22Rv1 (cell line): ENCODE data around the gene CHCT1.

ENCODE experiments used
- ZFX ChIP-seq: fragments of 450-650 bp; IDR thresholded peaks from 2 replicates; pipeline ENCODE4 v1.6.1; 2017; ENCODE audit warnings: antibody characterized with exemption, borderline replicate concordance
- TF ChIP-seq, protein P1 (sequence below): fragments of 450-650 bp; IDR thresholded peaks from 2 replicates; pipeline ENCODE4 v1.5.1; 2017; ENCODE audit warnings: mild to moderate bottlenecking

DNA sequence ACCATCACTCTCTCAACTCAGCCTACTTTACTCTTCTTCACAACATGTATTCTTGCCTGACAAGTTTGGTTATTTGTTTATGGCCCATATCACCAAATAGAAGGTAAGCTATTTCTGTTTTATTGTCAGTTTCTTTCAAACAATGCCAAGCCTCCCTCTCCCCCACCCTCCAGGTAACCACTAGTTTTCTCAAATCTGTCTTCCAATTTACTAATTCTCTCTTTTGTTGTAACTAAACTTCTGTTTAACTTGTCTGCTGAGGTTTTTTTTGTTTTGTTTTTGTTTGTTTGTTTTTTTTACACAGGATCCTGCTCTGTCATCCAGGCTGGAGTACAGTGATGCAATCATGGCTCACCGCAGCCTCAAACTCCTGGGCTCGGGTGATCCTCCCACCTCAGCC lies 34.9 kb downstream of the CHCT1 start:
- TF ChIP-seq ZFX = no peak
- TF ChIP-seq, protein P1, sequence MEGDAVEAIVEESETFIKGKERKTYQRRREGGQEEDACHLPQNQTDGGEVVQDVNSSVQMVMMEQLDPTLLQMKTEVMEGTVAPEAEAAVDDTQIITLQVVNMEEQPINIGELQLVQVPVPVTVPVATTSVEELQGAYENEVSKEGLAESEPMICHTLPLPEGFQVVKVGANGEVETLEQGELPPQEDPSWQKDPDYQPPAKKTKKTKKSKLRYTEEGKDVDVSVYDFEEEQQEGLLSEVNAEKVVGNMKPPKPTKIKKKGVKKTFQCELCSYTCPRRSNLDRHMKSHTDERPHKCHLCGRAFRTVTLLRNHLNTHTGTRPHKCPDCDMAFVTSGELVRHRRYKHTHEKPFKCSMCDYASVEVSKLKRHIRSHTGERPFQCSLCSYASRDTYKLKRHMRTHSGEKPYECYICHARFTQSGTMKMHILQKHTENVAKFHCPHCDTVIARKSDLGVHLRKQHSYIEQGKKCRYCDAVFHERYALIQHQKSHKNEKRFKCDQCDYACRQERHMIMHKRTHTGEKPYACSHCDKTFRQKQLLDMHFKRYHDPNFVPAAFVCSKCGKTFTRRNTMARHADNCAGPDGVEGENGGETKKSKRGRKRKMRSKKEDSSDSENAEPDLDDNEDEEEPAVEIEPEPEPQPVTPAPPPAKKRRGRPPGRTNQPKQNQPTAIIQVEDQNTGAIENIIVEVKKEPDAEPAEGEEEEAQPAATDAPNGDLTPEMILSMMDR = no peak
